Endothelial cell of umbilical vein (primary cell): ENCODE measurements around the gene DMD. TPM values are rescaled to one million over a fixed set of nuclear protein-coding genes. Genes with fewer than 3 reads are reported as not detected.

Source experiments
- BruUV-seq: library from RNA; stranded (reverse); fragments of 400-500 nt; replicated peaks from 2 replicates; lab custom pipeline; 2021; lab: Mats Ljungman, UMichigan
- CTCF ChIA-PET: fragments of 300-600, 350-600 bp; sonication (Branson Sonifier 250); formaldehyde crosslinking; loops from one replicate; lab custom pipeline; 2021; ENCODE audit warnings: antibody characterized with exemption, inconsistent platforms; lab: Charles Lee
- POLR2A ChIA-PET: fragments of 300-600, 350-600 bp; sonication (Branson Sonifier 250); formaldehyde crosslinking; loops from one replicate; lab custom pipeline; 2021; ENCODE audit warnings: antibody characterized with exemption, inconsistent platforms; lab: Charles Lee
- DNase-seq: peaks from one replicate; pipeline ENCODE4 v3.0.0-alpha.2; 2011; ENCODE audit warnings: low read depth, low spot score
- FAIRE-seq: peaks from 2 replicates; lab custom pipeline; 2011; peaks lifted over from hg19 to GRCh38; lab: Jason Lieb, UNC
- H2AFZ ChIP-seq: 2 replicates; pipeline ENCODE4 v1.6.0; 2012; ENCODE audit warnings: low read depth, low read length, control low read depth, inconsistent platforms
- H3K27ac ChIP-seq: 2 replicates; pipeline ENCODE4 v1.5.1; 2011; ENCODE audit warnings: low read depth, mild to moderate bottlenecking, control low read depth, low read length, moderate library complexity; ENCODE audit not compliant: insufficient read depth
- H3K27me3 ChIP-seq, 2 experiments: 2 replicates each; pipeline versions ENCODE4 v1.6.0 to v1.6.1; 2011; ENCODE audit warnings: low read length in 2 of 2, mixed read lengths in 1 of 2; ENCODE audit not compliant: control insufficient read depth in 2 of 2, insufficient read depth in 2 of 2
- H3K36me3 ChIP-seq, 2 experiments: 2 replicates in 1 of 2; 3 replicates in 1 of 2; pipeline ENCODE4 v1.5.1; 2011; ENCODE audit warnings: low read length in 2 of 2, mild to moderate bottlenecking in 1 of 2, moderate library complexity in 1 of 2; ENCODE audit not compliant: control insufficient read depth in 2 of 2, insufficient read depth in 2 of 2; ENCODE audit errors: extremely low read depth in 1 of 2
- H3K4me1 ChIP-seq: 3 replicates; pipeline ENCODE4 v1.5.1; 2011; ENCODE audit warnings: mild to moderate bottlenecking, low read length; ENCODE audit not compliant: control insufficient read depth, insufficient read depth; ENCODE audit errors: extremely low read depth
- H3K4me2 ChIP-seq: 2 replicates; pipeline ENCODE4 v1.6.1; 2011; ENCODE audit warnings: low read length, control low read depth, mixed read lengths; ENCODE audit not compliant: insufficient read depth
- H3K4me3 ChIP-seq, 3 experiments: fragments of 200-600 bp in 1 of 3; sonication (generic), shearing (Covaris generic) in 1 of 3; replicated peaks in 1 of 3; 2 replicates each; pipeline ENCODE4 v1.5.1; 2011 to 2016; ENCODE audit warnings: control low read depth in 3 of 3, low read length in 3 of 3, mild to moderate bottlenecking in 2 of 3, inconsistent platforms in 1 of 3, low read depth in 1 of 3, moderate library complexity in 1 of 3; ENCODE audit not compliant: insufficient read depth in 1 of 3
- H3K79me2 ChIP-seq: 2 replicates; pipeline ENCODE4 v1.6.0; 2012; ENCODE audit warnings: low read length, inconsistent platforms; ENCODE audit not compliant: control insufficient read depth, insufficient read depth
- H3K9ac ChIP-seq: replicated peaks from 2 replicates; pipeline ENCODE3; 2011; ENCODE audit warnings: low read length, control low read depth; ENCODE audit not compliant: insufficient read depth; ENCODE audit errors: extremely low read depth
- H3K9me1 ChIP-seq: replicated peaks from 3 replicates; pipeline ENCODE4 v1.6.0; 2011; ENCODE audit warnings: mild to moderate bottlenecking, low read length; ENCODE audit not compliant: control insufficient read depth, insufficient read depth; ENCODE audit errors: extremely low read depth
- H3K9me3 ChIP-seq: replicated peaks from 2 replicates; pipeline ENCODE4 v1.5.1; 2012; ENCODE audit warnings: low read length, inconsistent platforms; ENCODE audit not compliant: control insufficient read depth, insufficient read depth
- H4K20me1 ChIP-seq: replicated peaks from 2 replicates; pipeline ENCODE3; 2011; ENCODE audit warnings: mild to moderate bottlenecking, low read length; ENCODE audit not compliant: control insufficient read depth, insufficient read depth; ENCODE audit errors: extremely low read depth
- EZH2 ChIP-seq: IDR thresholded peaks from 2 replicates; pipeline ENCODE4 v1.6.1; 2012; ENCODE audit warnings: borderline replicate concordance, low read depth, mild to moderate bottlenecking, moderate library complexity, low read length, inconsistent platforms; ENCODE audit not compliant: severe bottlenecking
- FOS ChIP-seq: IDR thresholded peaks from 2 replicates; pipeline ENCODE4 v1.6.1; 2011; ENCODE audit warnings: mild to moderate bottlenecking, low read length, moderate library complexity, borderline replicate concordance; ENCODE audit not compliant: insufficient read depth
- GATA2 ChIP-seq: IDR thresholded peaks from 2 replicates; pipeline ENCODE4 v1.7.0; 2011; ENCODE audit warnings: low read depth, mild to moderate bottlenecking, moderate library complexity, mixed read lengths, low read length; ENCODE audit not compliant: insufficient read length, insufficient read depth
- JUN ChIP-seq: IDR thresholded peaks from 2 replicates; pipeline ENCODE4 v1.6.1; 2011; ENCODE audit warnings: borderline replicate concordance, low read depth; ENCODE audit not compliant: insufficient read length, insufficient read depth
- MAX ChIP-seq: IDR thresholded peaks from 2 replicates; pipeline ENCODE4 v1.6.1; 2011; ENCODE audit not compliant: insufficient read depth, insufficient read length
- MYC ChIP-seq: IDR thresholded peaks from one replicate; pipeline ENCODE4 v1.6.1; 2011; ENCODE audit warnings: mild to moderate bottlenecking, low read depth, low read length
- POLR2A ChIP-seq: IDR thresholded peaks from 2 replicates; pipeline ENCODE4 v1.6.1; 2012; ENCODE audit warnings: low read depth, mild to moderate bottlenecking, control low read depth, low read length
- POLR2AphosphoS5 ChIP-seq: IDR thresholded peaks from 2 replicates; pipeline ENCODE4 v1.6.1; 2012; ENCODE audit warnings: low read depth, mild to moderate bottlenecking, control low read depth, low read length, moderate library complexity; ENCODE audit not compliant: insufficient read depth
- dilution Hi-C: fragments of 300-500 bp; cut with MboI; formaldehyde crosslinking; loops from one replicate; pipeline ENCODE4 v1.15.0; 2019; ENCODE audit warnings: low sequenced_read_pairs; ENCODE audit not compliant: extremely low pct_ligation_motif_present
- intact Hi-C: fragments of 100-400 bp; cut with micrococcal nuclease; formaldehyde crosslinking; loops from one replicate; pipeline ENCODE4 v1.10.0; 2022
- polyA plus RNA-seq, 4 experiments: library from polyadenylated mRNA; depleted of rRNA in 3 of 4; stranded (reverse) in 3 of 4; unstranded in 1 of 4; fragments of >200 nt; gene quantifications; 2 replicates each; pipeline versions ENCODE4 v1.2.1 to v1.2.3, GENCODE V29; 2011 to 2012; ENCODE audit warnings: missing spikeins in 1 of 4
- total RNA-seq: library from RNA; stranded (reverse); gene quantifications from 2 replicates; pipeline ENCODE4 v1.2.3, GENCODE V29; 2021
- TF ChIP-seq, protein P1 (sequence below), 2 donors: IDR thresholded peaks; 1 replicate in 1 of 2; 2 replicates in 1 of 2; pipeline ENCODE4 v1.5.1; 2011; ENCODE audit warnings: low read length in 2 of 2, mild to moderate bottlenecking in 2 of 2, moderate library complexity in 2 of 2, control low read depth in 1 of 2, inconsistent platforms in 1 of 2, low read depth in 1 of 2; ENCODE audit not compliant: insufficient read depth in 1 of 2; ENCODE audit errors: extremely low read depth in 1 of 2

DMD gene
- total and polyA plus RNA-seq, 2 donors (not counting 3 experiments of a cell fraction or from before 2014, with no cell fraction given): 7.3 to 9.0 TPM

GRCh38 chrX:31563792-31564191 lies 1647.6 kb downstream of the DMD start:
- Histone ChIP-seq H3K4me3 (no peak overlapping the region), H3K79me2 (no peaks in the 10 kb centered on the region), H3K27ac (no peak overlapping the region), H3K4me2 (no peak overlapping the region), H3K9me1 (no peaks in the 10 kb centered on the region), H3K9ac (no peak overlapping the region), H3K4me1 (no peaks in the 10 kb centered on the region), H3K36me3 (no peaks in the 10 kb centered on the region), H4K20me1 (no peaks in the 10 kb centered on the region), H3K27me3 (no peaks in the 10 kb centered on the region), H2AFZ (no peak overlapping the region), H3K9me3 (no peaks in the 10 kb centered on the region)
- TF ChIP-seq, protein P1, sequence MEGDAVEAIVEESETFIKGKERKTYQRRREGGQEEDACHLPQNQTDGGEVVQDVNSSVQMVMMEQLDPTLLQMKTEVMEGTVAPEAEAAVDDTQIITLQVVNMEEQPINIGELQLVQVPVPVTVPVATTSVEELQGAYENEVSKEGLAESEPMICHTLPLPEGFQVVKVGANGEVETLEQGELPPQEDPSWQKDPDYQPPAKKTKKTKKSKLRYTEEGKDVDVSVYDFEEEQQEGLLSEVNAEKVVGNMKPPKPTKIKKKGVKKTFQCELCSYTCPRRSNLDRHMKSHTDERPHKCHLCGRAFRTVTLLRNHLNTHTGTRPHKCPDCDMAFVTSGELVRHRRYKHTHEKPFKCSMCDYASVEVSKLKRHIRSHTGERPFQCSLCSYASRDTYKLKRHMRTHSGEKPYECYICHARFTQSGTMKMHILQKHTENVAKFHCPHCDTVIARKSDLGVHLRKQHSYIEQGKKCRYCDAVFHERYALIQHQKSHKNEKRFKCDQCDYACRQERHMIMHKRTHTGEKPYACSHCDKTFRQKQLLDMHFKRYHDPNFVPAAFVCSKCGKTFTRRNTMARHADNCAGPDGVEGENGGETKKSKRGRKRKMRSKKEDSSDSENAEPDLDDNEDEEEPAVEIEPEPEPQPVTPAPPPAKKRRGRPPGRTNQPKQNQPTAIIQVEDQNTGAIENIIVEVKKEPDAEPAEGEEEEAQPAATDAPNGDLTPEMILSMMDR (IDR thresholded peaks at IDR 0.05; ENCODE audit: extremely low read depth in 1 of 2, insufficient read depth in 1 of 2, low read depth in 1 of 2, low read length in 2 of 2): no peak
- TF ChIP-seq POLR2A (no peak), JUN (no peak), MYC (no peak), FOS (no peak), POLR2AphosphoS5 (no peak), EZH2 (no peak), MAX (no peak), GATA2 (no peak)
- ChIA-PET POLR2A (no interaction called here), CTCF (interaction anchor here (1.0 kb wide), 1 partner anchor 18 kb away, joined by 3 read pairs; no protein-coding TSS in a partner anchor)
- FAIRE-seq (no peak), DNase-seq (no peak)
- intact Hi-C loops (no loop called here), dilution Hi-C loops (no loop called here)
- no TSS peak for BruUV-seq
